NCI-H128 (cell line): Measurements from ENCODE around the gene RBBP6.
"Not testable (repeated sequence)": the region's sequence is repeated elsewhere in the genome, so short reads cannot be mapped to it uniquely, and the experiment has no call there.

ENCODE experiments used
- DNase-seq: peaks from one replicate; lab custom pipeline; 2025; ENCODE audit not compliant: unreplicated experiment; lab: John Stamatoyannopoulos, UW

The RBBP6 gene

GRCh38 chr16:24568392-24568791 is 29.0 kb downstream of the RBBP6 start:
- DNase-seq: no peak

GRCh38 chr16:24571096-24571495 is 31.7 kb downstream of the RBBP6 start:
- DNase-seq: no peak

GRCh38 chr16:24572069-24572468 is 32.7 kb downstream of the RBBP6 start:
- DNase-seq: no peak

- DNase-seq: no peak
These were observed 33.8 kb downstream of the RBBP6 start for GRCh38 chr16:24573141-24573540.

- not testable (repeated sequence) for DNase-seq
These were observed 35.4 kb downstream of the RBBP6 start for GRCh38 chr16:24574515-24575485.

GRCh38 chr16:24575791-24576190 is 36.4 kb downstream of the RBBP6 start:
- not testable (repeated sequence) for DNase-seq

- DNase-seq: no peak
These were observed 37.8 kb downstream of the RBBP6 start for GRCh38 chr16:24577167-24577566.

GRCh38 chr16:24580665-24581064 is 41.3 kb downstream of the RBBP6 start:
- DNase-seq: no peak

GRCh38 chr16:24583494-24583893 is 44.1 kb downstream of the RBBP6 start:
- no peak for DNase-seq

- DNase-seq: no peak
These were observed 50.6 kb downstream of the RBBP6 start for GRCh38 chr16:24589997-24590396.

GRCh38 chr16:24598777-24599437 is 59.5 kb downstream of the RBBP6 start:
- DNase-seq: no peak

- no peak for DNase-seq
These were observed 70.0 kb downstream of the RBBP6 start for GRCh38 chr16:24609417-24609739.

GRCh38 chr16:24609740-24610415 is 70.5 kb downstream of the RBBP6 start:
- peak; percentile 30 for DNase-seq

GRCh38 chr16:24610416-24610755 is 71.0 kb downstream of the RBBP6 start:
- no peak for DNase-seq

GRCh38 chr16:24611310-24611709 is 71.9 kb downstream of the RBBP6 start:
- no peak for DNase-seq

GRCh38 chr16:24612656-24613055 is 73.3 kb downstream of the RBBP6 start:
- no peak for DNase-seq

GRCh38 chr16:24613267-24613666 is 73.9 kb downstream of the RBBP6 start:
- DNase-seq: not testable (repeated sequence)

- no peak for DNase-seq
These were observed 78.1 kb downstream of the RBBP6 start for GRCh38 chr16:24617502-24617901.
